GM03348 (cell line): ENCODE results near the gene LNX1.

Experiments
- DNase-seq: peaks from one replicate; pipeline ENCODE4 v3.0.0; 2012; ENCODE audit warnings: low spot score

Gene LNX1

GRCh38 chr4:53535567-53535966, 55.7 kb downstream of the LNX1 start:
- DNase-seq = no peak

- no peak for DNase-seq
Measured at GRCh38 chr4:53534684-53535083, 56.6 kb downstream of the LNX1 start.

GRCh38 chr4:53532521-53532920, 58.8 kb downstream of the LNX1 start:
- DNase-seq = peak; percentile 52

- DNase-seq = no peak
Measured at GRCh38 chr4:53531585-53532224, 59.6 kb downstream of the LNX1 start.

GRCh38 chr4:53529025-53529424, 62.3 kb downstream of the LNX1 start:
- DNase-seq = no peak

GRCh38 chr4:53527930-53528329, 63.4 kb downstream of the LNX1 start:
- DNase-seq = no peak

- no peak for DNase-seq
Measured at GRCh38 chr4:53527326-53527725, 64.0 kb downstream of the LNX1 start.

GRCh38 chr4:53522334-53522733, 69.0 kb downstream of the LNX1 start:
- no peak for DNase-seq

GRCh38 chr4:53520116-53520515, 71.2 kb downstream of the LNX1 start:
- DNase-seq = no peak

GRCh38 chr4:53518807-53519206, 72.5 kb downstream of the LNX1 start:
- DNase-seq = no peak

GRCh38 chr4:53515076-53515475, 76.2 kb downstream of the LNX1 start:
- no peak for DNase-seq

- no peak for DNase-seq
Measured at GRCh38 chr4:53514509-53514908, 76.8 kb downstream of the LNX1 start.

GRCh38 chr4:53512608-53513007, 78.7 kb downstream of the LNX1 start:
- DNase-seq = no peak

- no peak for DNase-seq
Measured at GRCh38 chr4:53511014-53511413, 80.3 kb downstream of the LNX1 start.

- DNase-seq = no peak
Measured at GRCh38 chr4:53510321-53510720, 81.0 kb downstream of the LNX1 start.

GRCh38 chr4:53508446-53508845, 82.8 kb downstream of the LNX1 start:
- DNase-seq = no peak

GRCh38 chr4:53507671-53508286, 83.5 kb downstream of the LNX1 start:
- no peak for DNase-seq

GRCh38 chr4:53507058-53507457, 84.2 kb downstream of the LNX1 start:
- DNase-seq = no peak

- no peak for DNase-seq
Measured at GRCh38 chr4:53505947-53506346, 85.3 kb downstream of the LNX1 start.

GRCh38 chr4:53502094-53502493, 89.2 kb downstream of the LNX1 start:
- DNase-seq = no peak

- DNase-seq = no peak
Measured at GRCh38 chr4:53501561-53501960, 89.7 kb downstream of the LNX1 start.

- no peak for DNase-seq
Measured at GRCh38 chr4:53500546-53500945, 90.7 kb downstream of the LNX1 start.

GRCh38 chr4:53499791-53500190, 91.5 kb downstream of the LNX1 start:
- no peak for DNase-seq

GRCh38 chr4:53498706-53499105, 92.6 kb downstream of the LNX1 start:
- DNase-seq = no peak
